Subcutaneous adipose tissue (tissue), 4 donors: ENCODE data around the gene ALOX12B. TPM values are rescaled to one million over a fixed set of nuclear protein-coding genes. Genes with fewer than 3 reads are reported as not detected.

ENCODE experiments used
- CTCF ChIP-seq: fragments of 450-650 bp; IDR thresholded peaks from one replicate; pipeline ENCODE4 v1.5.1; 2016; ENCODE audit warnings: low read depth, mild to moderate bottlenecking, control low read depth, antibody characterized with exemption, moderate library complexity
- total RNA-seq, 4 donors: library from RNA; depleted of rRNA; stranded (reverse); fragments of >200 nt; gene quantifications; one replicate each; pipeline ENCODE4 v1.1.0, GENCODE V29; 2016

The ALOX12B gene
- total RNA-seq, 4 donors from 2014 or later = not detected

GRCh38 chr17:8125947-8126490 lies 38.5 kb upstream of the ALOX12B start:
- TF ChIP-seq CTCF = no peak

GRCh38 chr17:8125154-8125946 lies 37.8 kb upstream of the ALOX12B start:
- TF ChIP-seq CTCF = no peak

GRCh38 chr17:8124350-8125153 lies 37.0 kb upstream of the ALOX12B start:
- no peak for TF ChIP-seq CTCF

- no peak for TF ChIP-seq CTCF
Measured at GRCh38 chr17:8123695-8124349, 36.3 kb upstream of the ALOX12B start, which contains the start of gene HES7. Gene HES7, minus strand, starts transcription at chr17:8124106. Its CDS starts 22 bp downstream, at chr17:8124084.

GRCh38 chr17:8122924-8123694 lies 35.6 kb upstream of the ALOX12B start:
- no peak for TF ChIP-seq CTCF

GRCh38 chr17:8122422-8122923 lies 35.0 kb upstream of the ALOX12B start:
- TF ChIP-seq CTCF = no peak
